ENCODE measurements around the gene DHCR24. TPM values are rescaled to one million over a fixed set of nuclear protein-coding genes. Genes with fewer than 3 reads are reported as not detected.

The DHCR24 gene
- total RNA-seq, 2 donors from 2014 or later = 243 to 340 TPM

DNA sequence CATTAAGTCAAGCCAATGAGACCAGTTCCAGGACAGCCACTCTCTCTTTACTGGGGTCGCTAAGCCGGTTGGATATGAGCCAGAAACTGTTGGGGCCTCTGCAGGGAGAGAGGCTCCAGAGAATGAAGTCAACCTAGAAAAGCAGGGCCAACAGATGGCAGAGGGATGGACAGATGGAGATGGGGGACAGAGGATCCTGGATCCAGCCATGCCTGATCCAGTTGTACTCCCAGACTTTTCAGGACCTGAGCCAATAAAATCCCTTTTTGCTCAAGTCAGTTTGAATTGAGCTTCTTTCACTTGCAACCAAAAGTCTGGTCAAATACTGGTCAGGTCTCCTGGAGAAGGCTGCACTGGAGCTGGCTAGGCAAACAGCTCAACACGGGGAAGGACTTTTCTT, 2.2 kb downstream of the DHCR24 start:
- H3K36me3 ChIP-seq (ENCODE audit: control insufficient read depth, insufficient read depth, low read length) = peaks cover 54% of the 10 kb centered on the region
- Mint-ChIP-seq H3K36me3 (ENCODE audit: low read depth) (peaks cover 56% of the 10 kb centered on the region), H3K9me3 (peaks cover 4% of the 10 kb centered on the region), H3K27me3 (ENCODE audit: insufficient read depth) (no peaks in the 10 kb centered on the region), H3K27ac (no peak overlapping the region), H3K4me1 (peaks cover 49% of the 10 kb centered on the region), H3K4me3 (peak overlapping the region; percentile 83)
- TF ChIP-seq, protein P1, sequence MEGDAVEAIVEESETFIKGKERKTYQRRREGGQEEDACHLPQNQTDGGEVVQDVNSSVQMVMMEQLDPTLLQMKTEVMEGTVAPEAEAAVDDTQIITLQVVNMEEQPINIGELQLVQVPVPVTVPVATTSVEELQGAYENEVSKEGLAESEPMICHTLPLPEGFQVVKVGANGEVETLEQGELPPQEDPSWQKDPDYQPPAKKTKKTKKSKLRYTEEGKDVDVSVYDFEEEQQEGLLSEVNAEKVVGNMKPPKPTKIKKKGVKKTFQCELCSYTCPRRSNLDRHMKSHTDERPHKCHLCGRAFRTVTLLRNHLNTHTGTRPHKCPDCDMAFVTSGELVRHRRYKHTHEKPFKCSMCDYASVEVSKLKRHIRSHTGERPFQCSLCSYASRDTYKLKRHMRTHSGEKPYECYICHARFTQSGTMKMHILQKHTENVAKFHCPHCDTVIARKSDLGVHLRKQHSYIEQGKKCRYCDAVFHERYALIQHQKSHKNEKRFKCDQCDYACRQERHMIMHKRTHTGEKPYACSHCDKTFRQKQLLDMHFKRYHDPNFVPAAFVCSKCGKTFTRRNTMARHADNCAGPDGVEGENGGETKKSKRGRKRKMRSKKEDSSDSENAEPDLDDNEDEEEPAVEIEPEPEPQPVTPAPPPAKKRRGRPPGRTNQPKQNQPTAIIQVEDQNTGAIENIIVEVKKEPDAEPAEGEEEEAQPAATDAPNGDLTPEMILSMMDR (conservative IDR thresholded peaks at IDR 0.05) = no peak
- no peaks in the 10 kb centered on the region for H3K27me3 ChIP-seq (ENCODE audit: control insufficient read depth, insufficient read depth, low read length, poor library complexity, severe bottlenecking)
- no peak overlapping the region for H3K9ac ChIP-seq (ENCODE audit: extremely low read depth, low read length, poor library complexity, severe bottlenecking)
- DNase-seq = no peak
- 56 to 87% methylated on average over 3 of the region's 3 CpGs for WGBS, 2 experiments (ENCODE audit: insufficient coverage in 1 of 2, insufficient read length in 1 of 2)
- H3K27ac ChIP-seq (ENCODE audit: low read depth, low read length) = no peak overlapping the region
- H3K9me3 ChIP-seq (ENCODE audit: control insufficient read depth, low read length) = peaks cover 20% of the 10 kb centered on the region
- H3K4me1 ChIP-seq (ENCODE audit: control insufficient read depth, insufficient read depth, low read length) = peaks cover 18% of the 10 kb centered on the region
- H3K4me3 ChIP-seq (ENCODE audit: low read length) = peak overlapping the region; percentile 96

- DNase-seq = no peak
- peaks cover 20% of the 10 kb centered on the region for H3K9me3 ChIP-seq (ENCODE audit: control insufficient read depth, low read length)
- WGBS, 2 experiments (ENCODE audit: insufficient coverage in 1 of 2, insufficient read length in 1 of 2) = 54 to 69% methylated on average over 2 to 3 of the region's 3 CpGs
- peak overlapping the region; percentile 96 for H3K4me3 ChIP-seq (ENCODE audit: low read length)
- Mint-ChIP-seq H3K27ac (no peak overlapping the region), H3K36me3 (ENCODE audit: low read depth) (peaks cover 62% of the 10 kb centered on the region), H3K27me3 (ENCODE audit: insufficient read depth) (no peaks in the 10 kb centered on the region), H3K9me3 (peaks cover 4% of the 10 kb centered on the region), H3K4me1 (peaks cover 49% of the 10 kb centered on the region), H3K4me3 (peak overlapping the region; percentile 83)
- TF ChIP-seq, protein P1 (conservative IDR thresholded peaks at IDR 0.05) = no peak
- no peaks in the 10 kb centered on the region for H3K27me3 ChIP-seq (ENCODE audit: control insufficient read depth, insufficient read depth, low read length, poor library complexity, severe bottlenecking)
- H3K9ac ChIP-seq (ENCODE audit: extremely low read depth, low read length, poor library complexity, severe bottlenecking) = no peak overlapping the region
- H3K36me3 ChIP-seq (ENCODE audit: control insufficient read depth, insufficient read depth, low read length) = peaks cover 60% of the 10 kb centered on the region
- no peak overlapping the region for H3K27ac ChIP-seq (ENCODE audit: low read depth, low read length)
- peaks cover 18% of the 10 kb centered on the region for H3K4me1 ChIP-seq (ENCODE audit: control insufficient read depth, insufficient read depth, low read length)
Measured at GRCh38 chr1:54884135-54884586, 2.8 kb downstream of the DHCR24 start.

- Histone ChIP-seq H3K27me3 (ENCODE audit: control insufficient read depth, insufficient read depth, low read length, poor library complexity, severe bottlenecking) (no peaks in the 10 kb centered on the region), H3K36me3 (ENCODE audit: control insufficient read depth, insufficient read depth, low read length) (peaks cover 66% of the 10 kb centered on the region), H3K9ac (ENCODE audit: extremely low read depth, low read length, poor library complexity, severe bottlenecking) (no peak overlapping the region), H3K4me1 (ENCODE audit: control insufficient read depth, insufficient read depth, low read length) (peaks cover 18% of the 10 kb centered on the region), H3K27ac (ENCODE audit: low read depth, low read length) (no peak overlapping the region), H3K4me3 (ENCODE audit: low read length) (peak overlapping the region; percentile 96), H3K9me3 (ENCODE audit: control insufficient read depth, low read length) (peaks cover 20% of the 10 kb centered on the region)
- TF ChIP-seq, protein P1 (conservative IDR thresholded peaks at IDR 0.05) = no peak
- WGBS, 2 experiments (ENCODE audit: insufficient coverage in 1 of 2, insufficient read length in 1 of 2) = 92 to 93% methylated on average over 6 to 10 of the region's 10 CpGs
- Mint-ChIP-seq H3K4me1 (peaks cover 50% of the 10 kb centered on the region), H3K27ac (no peak overlapping the region), H3K9me3 (peaks cover 4% of the 10 kb centered on the region), H3K36me3 (ENCODE audit: low read depth) (peaks cover 64% of the 10 kb centered on the region), H3K27me3 (ENCODE audit: insufficient read depth) (no peaks in the 10 kb centered on the region), H3K4me3 (peak overlapping the region; percentile 12)
- no peak for DNase-seq
Measured at GRCh38 chr1:54883349-54884102, 3.5 kb downstream of the DHCR24 start.

Measured in endodermal cell (in vitro differentiated cells).